Measurements from ENCODE around the gene ALKBH5.

The ALKBH5 gene

DNA sequence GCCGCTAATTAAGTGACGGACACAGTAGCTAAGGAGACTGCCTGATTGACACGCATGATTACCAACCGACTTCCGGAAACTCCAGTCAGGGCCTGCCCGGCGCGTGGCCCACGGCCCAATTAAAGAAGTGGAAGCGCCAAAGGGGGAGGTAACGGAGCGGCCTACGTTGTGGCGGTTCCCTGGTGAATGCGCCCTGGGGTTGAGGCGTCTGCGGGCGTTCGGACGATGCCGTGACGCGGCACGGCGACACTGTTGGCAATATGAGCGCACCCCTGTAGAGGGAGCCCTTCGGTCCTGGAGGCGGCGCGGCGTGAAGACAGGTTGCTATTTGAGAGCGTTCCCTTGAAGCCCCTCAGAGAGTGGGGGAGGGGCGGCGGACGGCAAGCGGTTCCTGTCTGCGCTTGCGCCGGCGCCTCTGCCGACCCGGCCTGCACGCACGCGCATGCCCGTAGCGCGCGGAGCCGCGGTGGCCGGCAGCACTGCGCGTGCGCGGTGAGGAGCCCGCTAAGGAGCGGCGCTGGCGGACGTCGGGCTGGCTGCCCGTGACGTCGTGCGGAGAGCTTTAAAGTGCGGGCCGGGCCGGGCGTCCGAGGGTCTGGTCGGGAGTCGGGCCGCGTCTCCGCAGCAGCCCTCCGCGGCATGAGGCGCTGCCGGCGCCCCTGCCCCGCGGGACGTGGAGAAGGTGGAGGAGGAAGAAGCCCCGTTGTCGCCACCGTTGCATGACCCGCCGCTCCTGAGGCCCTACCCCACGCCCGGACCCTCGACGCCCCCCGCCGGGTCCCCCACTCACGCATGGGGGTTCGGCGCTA is at the start of gene ALKBH5:
ALKBH5 (plus strand) TSS at position 495 of the 809 bp plus-strand sequence. CDS start 416 bp downstream, outside the sequence.
- peak within 1 kb of the TSS; percentile 83 for H3K4me3 ChIP-seq (ENCODE audit: low read depth, low read length)
- TF ChIP-seq, protein P1, sequence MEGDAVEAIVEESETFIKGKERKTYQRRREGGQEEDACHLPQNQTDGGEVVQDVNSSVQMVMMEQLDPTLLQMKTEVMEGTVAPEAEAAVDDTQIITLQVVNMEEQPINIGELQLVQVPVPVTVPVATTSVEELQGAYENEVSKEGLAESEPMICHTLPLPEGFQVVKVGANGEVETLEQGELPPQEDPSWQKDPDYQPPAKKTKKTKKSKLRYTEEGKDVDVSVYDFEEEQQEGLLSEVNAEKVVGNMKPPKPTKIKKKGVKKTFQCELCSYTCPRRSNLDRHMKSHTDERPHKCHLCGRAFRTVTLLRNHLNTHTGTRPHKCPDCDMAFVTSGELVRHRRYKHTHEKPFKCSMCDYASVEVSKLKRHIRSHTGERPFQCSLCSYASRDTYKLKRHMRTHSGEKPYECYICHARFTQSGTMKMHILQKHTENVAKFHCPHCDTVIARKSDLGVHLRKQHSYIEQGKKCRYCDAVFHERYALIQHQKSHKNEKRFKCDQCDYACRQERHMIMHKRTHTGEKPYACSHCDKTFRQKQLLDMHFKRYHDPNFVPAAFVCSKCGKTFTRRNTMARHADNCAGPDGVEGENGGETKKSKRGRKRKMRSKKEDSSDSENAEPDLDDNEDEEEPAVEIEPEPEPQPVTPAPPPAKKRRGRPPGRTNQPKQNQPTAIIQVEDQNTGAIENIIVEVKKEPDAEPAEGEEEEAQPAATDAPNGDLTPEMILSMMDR (IDR thresholded peaks at IDR 0.05; ENCODE audit: low read depth, low read length), result 0 out of 2 replicates have a peak, but pooled peaks have one; percentile 6

DNA sequence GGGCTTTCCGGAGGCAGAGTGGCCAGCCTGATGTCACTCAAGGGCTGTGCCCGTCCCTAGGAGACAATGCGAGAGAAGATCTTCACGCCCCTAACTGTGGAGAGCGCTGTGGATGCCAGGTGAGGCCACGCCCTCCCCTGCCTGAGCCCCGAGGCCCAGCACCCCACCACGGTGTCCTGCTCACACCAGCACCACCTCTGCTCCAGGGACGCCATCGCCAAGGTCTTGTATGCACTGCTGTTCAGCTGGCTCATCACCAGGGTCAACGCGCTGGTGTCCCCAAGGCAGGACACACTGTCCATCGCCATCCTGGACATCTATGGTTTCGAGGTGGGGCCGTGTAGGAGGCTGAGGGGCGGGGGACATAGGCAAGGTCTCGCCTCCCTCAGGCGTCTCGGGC is 47.3 kb upstream of the ALKBH5 start:
- TF ChIP-seq, protein P1 (IDR thresholded peaks at IDR 0.05; ENCODE audit: low read depth, low read length), result no peak

DNA sequence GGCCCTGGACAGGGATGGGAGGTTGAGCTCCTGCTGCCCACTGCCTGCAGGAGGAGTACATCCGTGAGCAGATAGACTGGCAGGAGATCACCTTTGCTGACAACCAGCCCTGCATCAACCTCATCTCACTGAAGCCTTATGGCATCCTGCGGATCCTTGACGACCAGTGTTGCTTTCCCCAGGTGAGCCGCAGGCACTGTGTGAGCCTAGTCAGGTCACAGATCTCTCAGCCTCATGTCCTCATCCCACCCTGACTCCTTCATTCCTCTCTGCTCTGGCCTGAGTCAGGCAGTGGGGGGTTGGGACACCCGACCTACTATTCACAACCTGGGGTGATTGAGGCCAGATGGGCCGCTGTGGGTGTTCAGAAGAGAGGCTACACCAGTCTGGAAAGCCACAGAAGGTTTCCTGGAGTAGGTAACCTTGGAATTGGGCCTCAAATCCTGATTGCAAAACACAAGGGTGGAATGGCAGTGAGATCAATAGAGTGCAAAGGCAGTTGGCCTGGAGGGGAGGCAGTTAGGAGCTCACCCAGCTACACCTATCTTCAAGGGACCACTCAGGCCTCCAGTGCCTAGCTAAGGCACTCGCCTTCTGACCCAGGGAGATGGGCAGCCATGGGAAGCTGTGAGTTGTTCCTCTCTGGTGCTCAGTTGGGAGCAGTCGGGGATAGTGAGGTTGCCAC is 45.4 kb upstream of the ALKBH5 start:
- TF ChIP-seq, protein P1 (IDR thresholded peaks at IDR 0.05; ENCODE audit: low read depth, low read length), result no peak
- H3K4me3 ChIP-seq (ENCODE audit: low read depth, low read length), result no peak overlapping the region

More for the DNA sequence above, 47.3 kb upstream of the ALKBH5 start:
- no peak overlapping the region for H3K4me3 ChIP-seq (ENCODE audit: low read depth, low read length)

DNA sequence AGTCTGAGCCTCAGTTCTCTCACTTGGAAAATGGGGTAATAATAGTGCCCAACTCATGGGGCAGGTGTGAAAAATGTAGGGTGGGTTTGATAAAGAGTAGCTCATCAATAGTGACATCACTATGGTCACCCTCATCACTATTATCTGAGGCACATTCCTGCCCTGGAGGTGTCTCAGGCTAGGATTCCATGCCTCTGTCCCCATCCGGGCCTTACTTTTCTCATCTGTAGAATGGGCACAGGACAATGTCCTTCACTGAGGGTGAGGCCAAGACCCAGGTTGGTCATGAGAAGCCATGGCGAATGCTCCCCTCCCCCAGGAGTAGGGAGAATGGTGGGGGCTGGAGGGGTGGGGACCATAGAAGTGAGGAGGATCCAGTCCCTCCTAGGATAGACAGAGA is 44.5 kb upstream of the ALKBH5 start:
- H3K4me3 ChIP-seq (ENCODE audit: low read depth, low read length), result no peak overlapping the region
- TF ChIP-seq, protein P1 (IDR thresholded peaks at IDR 0.05; ENCODE audit: low read depth, low read length), result no peak

DNA sequence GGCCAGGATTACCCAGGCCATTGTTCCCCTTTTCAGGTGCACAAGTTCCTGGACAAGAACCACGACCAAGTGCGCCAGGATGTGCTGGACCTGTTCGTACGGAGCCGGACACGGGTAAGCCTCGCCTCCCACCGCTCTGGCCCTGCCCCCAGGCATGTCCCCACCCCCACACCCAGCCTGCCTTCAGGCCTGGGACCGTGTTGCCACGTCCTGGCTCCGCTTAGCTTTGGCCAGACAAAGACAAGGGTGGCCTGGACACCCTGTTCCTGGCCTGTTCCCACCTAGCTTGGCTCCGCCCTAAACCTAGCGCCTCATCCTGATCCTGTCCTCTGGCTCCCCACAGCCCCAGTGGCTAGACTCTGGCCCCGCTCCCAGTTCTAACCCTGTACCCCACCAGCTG is 44.1 kb upstream of the ALKBH5 start:
- TF ChIP-seq, protein P1 (IDR thresholded peaks at IDR 0.05; ENCODE audit: low read depth, low read length), result no peak
- H3K4me3 ChIP-seq (ENCODE audit: low read depth, low read length), result no peak overlapping the region

DNA sequence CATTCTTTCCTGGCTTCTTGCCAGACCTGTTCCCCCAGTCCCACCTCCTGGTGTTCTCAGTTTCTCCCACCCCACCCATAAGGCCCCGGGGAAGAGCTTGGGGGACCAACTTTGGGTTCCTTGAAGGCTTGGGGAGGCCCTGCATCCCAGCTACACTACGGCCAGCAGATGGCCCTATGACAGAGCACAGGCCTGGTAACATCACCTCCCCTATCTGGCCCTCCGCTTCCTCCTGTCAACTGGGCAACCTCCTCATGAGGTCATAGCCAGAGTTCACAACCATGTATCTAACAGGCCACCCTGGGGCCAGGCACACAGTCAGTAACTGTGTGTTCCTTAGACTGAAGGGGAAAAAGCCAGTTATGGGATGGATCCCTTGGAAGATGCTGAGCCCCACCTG is 43.7 kb upstream of the ALKBH5 start:
- no peak overlapping the region for H3K4me3 ChIP-seq (ENCODE audit: low read depth, low read length)
- TF ChIP-seq, protein P1 (IDR thresholded peaks at IDR 0.05; ENCODE audit: low read depth, low read length), result peak; percentile 31

DNA sequence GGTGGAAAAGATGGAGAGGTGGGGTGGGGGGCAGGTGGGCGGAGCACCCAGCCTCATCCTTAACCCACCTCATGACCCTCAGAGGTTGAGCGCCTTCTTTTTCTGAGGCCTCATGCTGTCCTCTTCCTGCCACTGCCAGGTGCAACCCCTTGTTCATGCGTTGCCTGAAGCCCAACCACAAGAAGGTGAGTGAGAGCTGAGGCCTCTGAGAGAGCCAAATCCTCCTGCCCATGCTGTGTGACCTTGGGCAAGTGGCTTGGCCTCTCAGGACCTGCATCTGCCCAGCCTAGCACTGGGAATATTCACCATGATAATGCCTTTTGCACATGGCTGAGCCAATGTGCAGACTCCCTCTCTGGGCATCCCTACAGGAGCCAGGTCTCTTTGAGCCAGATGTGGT is 43.0 kb upstream of the ALKBH5 start:
- TF ChIP-seq, protein P1 (IDR thresholded peaks at IDR 0.05; ENCODE audit: low read depth, low read length), result no peak
- no peak overlapping the region for H3K4me3 ChIP-seq (ENCODE audit: low read depth, low read length)

Measured in WI38 (cell line).